Astrocyte (in vitro differentiated cells and primary cell): Measurements from ENCODE around the gene LRIG2. TPM values are rescaled to one million over a fixed set of nuclear protein-coding genes. Genes with fewer than 3 reads are reported as not detected.

Source experiments
- DNase-seq: peaks from one replicate; pipeline ENCODE4 v3.0.0-alpha.2; 2010; ENCODE audit warnings: low read depth
- FAIRE-seq: peaks from 2 replicates; lab custom pipeline; 2011; peaks lifted over from hg19 to GRCh38; lab: Jason Lieb, UNC
- H2AFZ ChIP-seq: 2 replicates; pipeline ENCODE4 v1.6.0; 2012; ENCODE audit warnings: low read depth, low read length, inconsistent platforms
- H3K27ac ChIP-seq: 2 replicates; pipeline ENCODE4 v1.5.1; 2011; ENCODE audit warnings: low read depth, low read length, inconsistent platforms
- H3K27me3 ChIP-seq: 2 replicates; pipeline ENCODE4 v1.6.0; 2011; ENCODE audit warnings: low read length, inconsistent platforms; ENCODE audit not compliant: insufficient read depth
- H3K36me3 ChIP-seq: 2 replicates; pipeline ENCODE4 v1.5.1; 2011; ENCODE audit warnings: low read length, inconsistent platforms; ENCODE audit not compliant: insufficient read depth
- H3K4me1 ChIP-seq: 2 replicates; pipeline ENCODE4 v1.5.1; 2011; ENCODE audit warnings: low read length, inconsistent platforms; ENCODE audit not compliant: insufficient read depth
- H3K4me2 ChIP-seq: 2 replicates; pipeline ENCODE4 v1.6.0; 2012; ENCODE audit warnings: low read length, inconsistent platforms
- H3K4me3 ChIP-seq: 2 replicates; pipeline ENCODE4 v1.5.1; 2011; ENCODE audit warnings: low read depth, mild to moderate bottlenecking, low read length, inconsistent platforms; ENCODE audit not compliant: insufficient read depth
- H3K79me2 ChIP-seq: 2 replicates; pipeline ENCODE4 v1.6.0; 2012; ENCODE audit warnings: mild to moderate bottlenecking, low read length, inconsistent platforms; ENCODE audit not compliant: insufficient read depth
- H3K9ac ChIP-seq: 2 replicates; pipeline ENCODE4 v1.6.0; 2012; ENCODE audit warnings: mild to moderate bottlenecking, low read length, inconsistent platforms
- H3K9me3 ChIP-seq: 2 replicates; pipeline ENCODE4 v1.5.1; 2012; ENCODE audit warnings: low read depth, mild to moderate bottlenecking, low read length, inconsistent platforms; ENCODE audit not compliant: insufficient read depth
- H4K20me1 ChIP-seq: 2 replicates; pipeline ENCODE4 v1.6.0; 2012; ENCODE audit warnings: low read length, inconsistent platforms; ENCODE audit not compliant: insufficient read depth
- H3K27ac Mint-ChIP-seq: one replicate; pipeline ENCODE4 v1.8.0; 2021; ENCODE audit warnings: mild to moderate bottlenecking, mixed read lengths; ENCODE audit not compliant: unreplicated experiment
- H3K27me3 Mint-ChIP-seq: one replicate; pipeline ENCODE4 v1.8.0; 2021; ENCODE audit warnings: low read depth, mixed read lengths; ENCODE audit not compliant: unreplicated experiment
- H3K36me3 Mint-ChIP-seq: one replicate; pipeline ENCODE4 v1.8.0; 2021; ENCODE audit warnings: low read depth, mixed read lengths; ENCODE audit not compliant: unreplicated experiment
- H3K4me1 Mint-ChIP-seq: one replicate; pipeline ENCODE4 v1.8.0; 2021; ENCODE audit warnings: low read depth, mixed read lengths; ENCODE audit not compliant: unreplicated experiment
- H3K4me3 Mint-ChIP-seq: one replicate; pipeline ENCODE4 v1.8.0; 2021; ENCODE audit warnings: mild to moderate bottlenecking, moderate library complexity, mixed read lengths; ENCODE audit not compliant: unreplicated experiment
- H3K9me3 Mint-ChIP-seq: one replicate; pipeline ENCODE4 v1.8.0; 2021; ENCODE audit warnings: mild to moderate bottlenecking, mixed read lengths; ENCODE audit not compliant: unreplicated experiment
- EZH2 ChIP-seq: IDR thresholded peaks from 2 replicates; pipeline ENCODE4 v1.6.1; 2012; ENCODE audit warnings: mild to moderate bottlenecking, low read length, inconsistent platforms; ENCODE audit not compliant: insufficient read depth
- total RNA-seq: library from RNA; stranded (reverse); gene quantifications from 2 replicates; pipeline ENCODE4 v1.2.1, GENCODE V29; 2021
- TF ChIP-seq, protein P1 (sequence below): IDR thresholded peaks from 2 replicates; pipeline ENCODE4 v1.5.1; 2011; ENCODE audit warnings: low read depth, mild to moderate bottlenecking, inconsistent platforms, low read length, moderate library complexity; ENCODE audit not compliant: insufficient read depth

The LRIG2 gene
- total RNA-seq, 1 donor from 2014 or later: 14.2 TPM

DNA sequence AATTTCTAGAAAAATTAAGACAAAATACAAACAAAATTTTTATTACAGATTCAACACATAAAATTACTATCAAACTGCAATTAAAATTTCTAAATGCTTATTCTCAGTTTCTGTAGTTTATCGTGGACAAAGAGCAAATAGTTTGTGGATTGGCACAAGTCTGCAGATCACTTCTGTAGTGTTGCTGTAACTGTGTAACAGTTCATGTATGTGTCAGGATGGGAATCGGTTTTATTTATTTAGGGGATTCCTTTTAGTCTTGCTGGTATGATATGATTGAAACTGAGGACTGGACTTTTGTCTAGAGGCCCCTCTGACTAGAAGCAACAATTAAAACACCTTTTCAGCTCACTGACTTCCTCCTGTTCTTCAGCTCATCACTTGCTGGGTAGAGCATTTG lies 60.8 kb downstream of the LRIG2 start:
- no peaks in the 10 kb centered on the region for H4K20me1 ChIP-seq
- no peak for DNase-seq
- H3K4me1 ChIP-seq: no peaks in the 10 kb centered on the region
- H3K9ac ChIP-seq: no peak overlapping the region
- no peak overlapping the region for H3K4me3 Mint-ChIP-seq
- no peak overlapping the region for H3K4me2 ChIP-seq
- no peak overlapping the region for H3K27ac ChIP-seq
- H3K9me3 ChIP-seq: no peaks in the 10 kb centered on the region
- TF ChIP-seq, protein P1, sequence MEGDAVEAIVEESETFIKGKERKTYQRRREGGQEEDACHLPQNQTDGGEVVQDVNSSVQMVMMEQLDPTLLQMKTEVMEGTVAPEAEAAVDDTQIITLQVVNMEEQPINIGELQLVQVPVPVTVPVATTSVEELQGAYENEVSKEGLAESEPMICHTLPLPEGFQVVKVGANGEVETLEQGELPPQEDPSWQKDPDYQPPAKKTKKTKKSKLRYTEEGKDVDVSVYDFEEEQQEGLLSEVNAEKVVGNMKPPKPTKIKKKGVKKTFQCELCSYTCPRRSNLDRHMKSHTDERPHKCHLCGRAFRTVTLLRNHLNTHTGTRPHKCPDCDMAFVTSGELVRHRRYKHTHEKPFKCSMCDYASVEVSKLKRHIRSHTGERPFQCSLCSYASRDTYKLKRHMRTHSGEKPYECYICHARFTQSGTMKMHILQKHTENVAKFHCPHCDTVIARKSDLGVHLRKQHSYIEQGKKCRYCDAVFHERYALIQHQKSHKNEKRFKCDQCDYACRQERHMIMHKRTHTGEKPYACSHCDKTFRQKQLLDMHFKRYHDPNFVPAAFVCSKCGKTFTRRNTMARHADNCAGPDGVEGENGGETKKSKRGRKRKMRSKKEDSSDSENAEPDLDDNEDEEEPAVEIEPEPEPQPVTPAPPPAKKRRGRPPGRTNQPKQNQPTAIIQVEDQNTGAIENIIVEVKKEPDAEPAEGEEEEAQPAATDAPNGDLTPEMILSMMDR: no peak
- TF ChIP-seq EZH2: no peak
- H3K79me2 ChIP-seq: no peaks in the 10 kb centered on the region
- peaks cover 5% of the 10 kb centered on the region for H3K36me3 ChIP-seq
- H3K4me3 ChIP-seq: no peak overlapping the region
- H3K9me3 Mint-ChIP-seq: no peaks in the 10 kb centered on the region
- no peaks in the 10 kb centered on the region for H3K27me3 Mint-ChIP-seq
- H3K27me3 ChIP-seq: no peaks in the 10 kb centered on the region
- peaks cover 15% of the 10 kb centered on the region for H3K36me3 Mint-ChIP-seq
- H2AFZ ChIP-seq: no peak overlapping the region
- H3K27ac Mint-ChIP-seq: no peak overlapping the region
- no peak for FAIRE-seq
- H3K4me1 Mint-ChIP-seq: peaks cover 4% of the 10 kb centered on the region

DNA sequence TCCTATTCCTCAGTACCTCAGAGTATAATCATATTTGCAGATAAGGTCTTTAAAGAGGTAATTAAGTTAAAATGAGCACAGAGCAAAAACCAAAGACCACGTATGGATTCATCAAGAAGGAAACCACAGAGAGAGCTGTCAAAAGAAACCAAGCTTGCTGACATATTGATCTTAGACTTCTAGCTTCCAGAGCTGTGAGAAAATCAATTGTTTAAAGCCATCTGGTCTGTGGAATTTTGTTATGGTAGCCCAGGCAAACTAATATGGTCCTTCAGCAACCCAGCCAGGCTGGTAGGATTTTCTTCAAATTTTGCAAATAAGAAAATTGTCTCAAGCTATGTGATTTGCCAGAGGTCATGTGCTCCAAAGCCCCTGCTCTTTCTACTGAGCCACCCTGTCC lies 62.5 kb downstream of the LRIG2 start:
- no peaks in the 10 kb centered on the region for H4K20me1 ChIP-seq
- Mint-ChIP-seq H3K36me3 (peaks cover 10% of the 10 kb centered on the region), H3K4me1 (peaks cover 4% of the 10 kb centered on the region), H3K4me3 (no peak overlapping the region), H3K27ac (no peak overlapping the region), H3K27me3 (no peaks in the 10 kb centered on the region), H3K9me3 (no peaks in the 10 kb centered on the region)
- H3K79me2 ChIP-seq: no peaks in the 10 kb centered on the region
- peak; percentile 12 for DNase-seq
- TF ChIP-seq EZH2: no peak
- TF ChIP-seq, protein P1: no peak
- H3K27ac ChIP-seq: no peak overlapping the region
- no peaks in the 10 kb centered on the region for H3K4me1 ChIP-seq
- no peak overlapping the region for H3K4me2 ChIP-seq
- FAIRE-seq: no peak
- no peak overlapping the region for H3K4me3 ChIP-seq
- H2AFZ ChIP-seq: no peak overlapping the region
- no peak overlapping the region for H3K9ac ChIP-seq
- peaks cover 4% of the 10 kb centered on the region for H3K36me3 ChIP-seq
- H3K9me3 ChIP-seq: no peaks in the 10 kb centered on the region
- H3K27me3 ChIP-seq: no peaks in the 10 kb centered on the region

DNA sequence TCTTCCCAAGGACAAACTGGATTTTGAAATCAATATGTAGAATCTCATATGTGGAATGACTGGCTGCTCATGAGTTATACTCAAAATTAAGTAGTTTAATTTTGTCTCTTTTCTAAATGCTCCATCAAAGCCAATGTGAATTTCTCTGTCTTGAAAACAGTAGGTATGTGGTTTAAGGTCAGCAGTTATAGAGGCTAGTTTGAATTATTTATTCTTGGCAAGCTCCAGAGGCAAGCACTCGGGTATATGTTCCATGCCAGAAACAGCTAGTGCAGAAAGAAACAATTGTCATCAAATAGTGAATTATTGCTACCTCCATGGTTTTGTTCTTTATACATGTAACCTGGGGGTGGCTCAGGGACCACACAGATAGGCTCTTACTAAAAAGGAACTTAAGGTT lies 63.5 kb downstream of the LRIG2 start:
- no peak overlapping the region for H3K4me3 Mint-ChIP-seq
- H3K9ac ChIP-seq: no peak overlapping the region
- H3K36me3 ChIP-seq: peaks cover 4% of the 10 kb centered on the region
- peaks cover 10% of the 10 kb centered on the region for H3K36me3 Mint-ChIP-seq
- H3K4me3 ChIP-seq: no peak overlapping the region
- FAIRE-seq (no peak), DNase-seq (peak; percentile 27)
- peaks cover 12% of the 10 kb centered on the region for H3K4me1 Mint-ChIP-seq
- H3K4me2 ChIP-seq: no peak overlapping the region
- no peak overlapping the region for H3K27ac Mint-ChIP-seq
- H3K27me3 ChIP-seq: no peaks in the 10 kb centered on the region
- no peak overlapping the region for H3K27ac ChIP-seq
- no peaks in the 10 kb centered on the region for H3K9me3 Mint-ChIP-seq
- no peak for TF ChIP-seq EZH2
- TF ChIP-seq, protein P1: no peak
- no peaks in the 10 kb centered on the region for H3K9me3 ChIP-seq
- H4K20me1 ChIP-seq: no peaks in the 10 kb centered on the region
- peaks cover 7% of the 10 kb centered on the region for H3K4me1 ChIP-seq
- H3K79me2 ChIP-seq: no peaks in the 10 kb centered on the region
- H2AFZ ChIP-seq: no peak overlapping the region
- H3K27me3 Mint-ChIP-seq: no peaks in the 10 kb centered on the region
